ENCODE results near the gene DRAXIN.

DRAXIN gene

GRCh38 chr1:11772458-11772857, 80.9 kb downstream of the DRAXIN start:
- H3K4me3 ChIP-seq (ENCODE audit: low read depth, low read length), result no peak overlapping the region
- TF ChIP-seq CTCF (IDR thresholded peaks at IDR 0.05; ENCODE audit: low read depth, low read length), result no peak

- no peak for TF ChIP-seq CTCF (IDR thresholded peaks at IDR 0.05; ENCODE audit: low read depth, low read length)
- H3K4me3 ChIP-seq (ENCODE audit: low read depth, low read length), result no peak overlapping the region
Measured at GRCh38 chr1:11774753-11775152, 83.2 kb downstream of the DRAXIN start.
